HK-2 (cell line): Measurements from ENCODE around the gene SLC30A2.

Source experiments
- DNase-seq: peaks from one replicate; pipeline ENCODE4 v3.0.0-alpha.2; 2018; ENCODE audit not compliant: unreplicated experiment

Gene SLC30A2

DNA sequence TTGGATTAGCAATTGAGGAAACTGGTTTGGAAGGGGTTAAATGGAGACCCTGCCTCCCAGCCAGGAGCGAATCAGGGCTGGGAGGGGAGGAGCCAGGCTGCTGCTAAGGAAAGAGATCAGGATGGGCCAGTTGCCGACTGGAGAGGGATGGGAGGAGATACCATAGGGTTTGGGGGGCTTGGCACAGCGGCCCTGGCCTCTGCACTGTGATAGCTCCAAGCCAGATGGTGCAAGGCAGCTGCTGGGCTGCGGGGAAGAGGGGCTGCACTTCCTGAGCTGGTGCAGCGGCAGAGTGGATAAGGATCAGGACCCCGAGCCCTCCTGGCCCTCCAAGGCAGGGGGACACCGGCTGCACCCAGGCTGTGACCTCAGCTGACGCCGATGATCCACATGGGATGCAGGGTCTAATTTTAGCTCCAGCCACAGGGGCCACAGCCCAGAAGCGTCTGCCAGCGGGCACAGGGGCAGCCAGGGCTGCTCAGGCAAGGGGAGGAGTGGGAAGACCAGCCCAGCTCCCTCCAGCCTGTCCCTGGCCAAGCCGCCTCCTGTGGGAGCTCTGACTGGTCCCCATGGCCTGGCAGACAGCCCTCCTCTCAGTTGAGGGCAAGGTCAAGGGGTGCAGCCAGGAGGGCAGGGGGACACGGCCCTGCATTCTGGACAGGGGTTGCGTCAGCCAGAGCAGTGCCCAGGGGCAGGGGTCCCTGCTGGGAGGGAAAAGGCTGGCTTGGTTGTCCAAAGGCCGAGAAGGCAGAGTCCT, 24.1 kb downstream of the SLC30A2 start, which contains the start of gene EXTL1:
EXTL1 (plus strand) TSS at position 129 of the 757 bp plus-strand sequence. CDS start 872 bp downstream, outside the sequence.
- DNase-seq: no peak

- no peak for DNase-seq
These were observed 24.8 kb downstream of the SLC30A2 start for GRCh38 chr1:26020941-26021646.

DNA sequence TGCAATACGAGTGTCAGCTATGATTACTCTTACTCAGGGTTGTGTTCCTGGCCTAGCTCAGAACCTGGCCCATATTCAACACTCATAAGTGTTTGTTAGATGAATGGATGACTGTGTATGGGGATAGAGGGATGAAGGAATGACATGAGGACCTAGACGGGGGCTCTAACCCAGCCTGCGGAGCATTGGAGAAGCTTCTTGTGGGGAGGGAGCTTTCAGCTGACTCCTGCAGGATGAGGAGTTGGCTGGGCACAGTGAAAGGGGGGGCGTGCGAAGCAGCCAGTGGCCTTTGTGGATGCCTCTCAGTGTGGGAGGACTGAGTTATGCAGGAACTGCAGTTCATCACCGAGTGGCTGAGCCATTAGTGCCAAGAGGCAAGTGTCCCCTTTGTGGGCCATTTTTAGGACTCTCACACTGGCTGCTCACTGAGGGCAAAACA, 25.6 kb downstream of the SLC30A2 start:
- DNase-seq: no peak

DNA sequence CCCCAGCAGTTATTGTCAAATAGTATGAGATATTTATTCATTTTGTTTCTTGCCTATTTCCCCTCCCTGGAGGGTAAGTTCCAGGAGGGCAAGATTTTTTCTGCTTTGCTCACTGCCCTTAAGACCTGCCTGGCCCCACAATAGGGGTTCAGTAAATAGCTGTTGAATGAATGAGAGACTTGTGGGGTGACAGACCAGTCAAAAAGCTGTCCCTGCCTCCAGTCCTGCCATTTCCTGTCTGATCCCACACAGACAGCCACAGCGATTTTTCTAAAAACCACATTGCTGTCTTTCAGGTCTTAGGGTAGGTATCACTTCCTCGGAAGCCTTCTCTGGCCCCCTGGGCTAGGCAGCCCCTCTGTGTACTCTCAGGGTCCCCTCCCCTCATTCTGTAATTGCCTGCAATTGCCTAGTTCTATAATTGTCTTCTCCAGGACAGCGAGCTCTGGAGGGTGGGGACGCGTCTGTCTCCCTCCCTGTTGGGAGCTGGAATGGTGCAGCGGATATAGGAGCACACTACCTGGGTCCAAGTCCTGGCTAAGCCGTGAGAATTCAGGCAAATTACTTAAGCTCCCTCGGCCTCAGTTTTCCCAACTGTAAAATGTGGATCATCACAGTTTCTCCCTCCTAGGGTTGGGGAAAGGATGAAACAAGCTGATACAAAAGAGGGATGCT, 26.1 kb downstream of the SLC30A2 start:
- no peak for DNase-seq

GRCh38 chr1:26017606-26018005, 28.3 kb downstream of the SLC30A2 start:
- no peak for DNase-seq

- no peak for DNase-seq
These were observed 28.9 kb downstream of the SLC30A2 start for GRCh38 chr1:26016953-26017545.

DNA sequence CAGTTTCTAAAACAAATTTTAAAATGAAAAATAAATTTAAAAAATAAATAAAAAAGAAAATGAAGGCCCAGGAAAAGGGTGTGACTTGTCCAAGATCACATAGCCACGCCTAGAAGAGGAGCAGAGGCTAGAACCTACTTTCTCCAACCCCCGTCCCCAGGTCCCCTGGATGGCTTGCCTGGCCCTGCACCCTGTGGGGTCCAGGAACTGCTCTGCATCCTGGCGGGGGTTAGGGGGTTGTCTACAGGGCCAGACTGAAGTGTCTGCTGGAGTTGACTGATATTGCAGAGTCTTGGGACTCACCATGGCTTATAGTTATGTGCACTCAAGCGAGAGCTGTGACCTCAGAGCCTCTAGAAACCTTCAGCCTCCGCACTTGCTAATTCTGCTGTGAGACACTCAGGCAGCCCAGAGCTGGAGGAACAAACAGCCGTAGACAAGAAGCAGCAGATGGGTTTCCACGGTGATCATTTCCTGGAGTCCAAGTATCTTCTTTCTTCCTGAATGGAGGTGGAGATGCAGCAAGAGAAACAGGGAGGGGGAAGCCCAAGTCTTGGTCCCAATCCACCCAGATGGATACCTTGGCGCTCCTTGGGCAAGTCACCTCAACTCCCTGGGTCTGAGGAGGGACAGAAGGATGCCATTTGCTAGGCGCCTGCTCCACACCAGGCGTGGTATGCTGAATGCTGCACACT, 29.5 kb downstream of the SLC30A2 start:
- no peak for DNase-seq

- DNase-seq: no peak
These were observed 30.6 kb downstream of the SLC30A2 start for GRCh38 chr1:26015358-26015757.

DNA sequence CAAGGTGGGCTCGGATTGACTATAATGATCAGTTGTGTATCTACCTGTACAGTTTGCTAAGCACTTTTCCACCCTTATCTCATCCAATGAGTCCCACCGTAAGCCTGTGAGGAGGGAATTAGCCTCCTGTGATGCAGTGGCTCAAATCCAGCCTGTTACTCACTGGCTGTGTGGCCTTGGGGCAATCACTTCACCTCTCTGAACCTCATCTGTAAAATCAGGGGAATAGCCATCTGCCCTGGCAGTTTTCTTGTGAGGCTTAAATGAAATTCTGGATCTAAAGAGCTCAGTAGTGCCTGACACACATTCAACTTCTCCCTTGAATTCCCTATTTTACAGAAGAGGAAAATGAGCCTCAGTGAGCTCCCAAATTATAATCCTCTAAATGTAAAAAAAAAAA, 31.7 kb downstream of the SLC30A2 start:
- DNase-seq: no peak

DNA sequence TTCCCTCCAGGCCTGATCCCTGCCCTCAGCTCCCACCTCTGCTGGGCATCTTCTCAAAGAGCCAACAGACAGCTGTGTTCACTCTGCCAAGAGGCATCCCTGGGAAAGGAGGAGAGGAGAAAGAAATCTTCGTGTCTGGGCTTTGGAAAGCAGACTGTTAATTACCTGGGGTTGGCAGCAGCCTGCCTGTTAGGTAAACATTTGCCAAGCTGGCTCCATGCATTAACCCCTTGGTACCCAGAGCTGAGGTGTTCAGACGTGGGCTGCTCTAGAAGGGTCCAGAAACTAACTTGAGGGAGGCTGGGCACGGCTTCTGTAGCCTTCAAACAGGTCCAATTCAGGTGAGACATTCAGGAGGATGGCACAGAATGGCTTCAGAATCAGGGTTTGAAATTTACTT, 33.1 kb downstream of the SLC30A2 start:
- no peak for DNase-seq

DNA sequence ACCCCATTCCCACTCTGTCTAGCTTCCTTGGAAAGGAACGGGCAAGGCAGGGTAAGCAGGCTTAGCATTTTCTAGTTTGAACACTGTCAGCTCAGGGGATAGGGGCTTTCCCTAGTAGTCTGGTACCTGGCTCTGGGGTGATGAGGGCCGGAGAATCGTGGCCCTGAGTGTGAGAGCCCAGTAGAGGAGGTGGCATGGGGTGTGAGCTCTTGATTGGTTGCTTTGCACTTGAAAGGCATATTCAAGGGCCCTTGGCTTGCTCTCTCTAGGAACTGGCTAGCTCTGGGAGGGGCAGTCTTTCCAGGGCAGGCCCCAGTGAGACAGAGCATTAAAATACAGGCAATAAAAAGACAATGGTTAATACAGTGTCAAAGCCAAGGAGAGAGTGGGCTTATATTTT, 35.1 kb downstream of the SLC30A2 start:
- no peak for DNase-seq

DNA sequence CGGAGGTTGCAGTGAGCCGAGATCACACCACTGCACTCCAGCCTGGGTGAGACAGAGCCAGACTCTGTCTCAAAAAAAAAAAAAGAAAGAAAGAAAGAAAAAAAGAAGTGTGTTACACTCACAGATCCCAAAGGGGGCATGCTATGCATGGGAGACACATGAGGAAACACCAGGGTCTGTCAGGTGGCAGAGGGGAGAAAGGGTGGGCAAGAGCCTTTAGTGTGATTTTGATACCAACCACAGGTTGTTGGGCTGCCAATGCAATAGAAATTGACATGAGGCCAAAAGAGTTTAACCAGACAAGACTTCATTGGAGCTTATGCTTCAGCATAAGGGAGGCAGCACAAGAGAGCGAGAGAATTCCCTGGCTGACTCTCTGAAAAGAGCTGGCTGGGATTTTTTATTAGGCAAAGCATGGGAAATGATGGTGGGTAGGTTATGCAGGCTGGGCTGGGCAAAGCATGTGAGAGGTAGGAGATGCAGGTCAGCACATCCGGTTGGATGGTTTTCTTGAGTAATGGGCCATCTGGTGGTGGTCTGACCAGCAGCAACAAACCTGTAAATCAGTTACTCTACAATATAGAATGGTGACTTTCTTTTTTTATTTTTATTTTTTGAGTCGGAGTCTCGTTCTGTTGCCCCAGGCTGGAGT, 36.0 kb downstream of the SLC30A2 start:
- no peak for DNase-seq

DNA sequence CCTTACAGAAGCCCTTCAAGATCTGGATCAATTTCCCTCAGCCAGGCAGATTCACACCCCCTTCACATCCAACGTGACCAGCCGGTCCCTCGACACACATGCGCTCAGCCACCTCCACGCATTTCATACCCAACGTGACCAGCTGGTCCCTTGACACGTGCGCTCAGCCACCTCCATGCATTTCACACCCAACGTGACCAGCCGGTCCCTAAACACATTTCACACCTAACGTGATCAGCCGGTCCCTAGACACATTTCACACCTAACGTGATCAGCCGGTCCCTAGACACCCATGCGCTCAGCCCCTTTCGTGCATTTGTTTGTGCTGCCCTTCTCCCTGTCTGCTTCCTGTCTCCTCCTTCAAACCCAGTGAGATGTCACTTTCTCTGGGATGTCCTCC, 39.2 kb downstream of the SLC30A2 start:
- no peak for DNase-seq

GRCh38 chr1:26005434-26006105, 40.3 kb downstream of the SLC30A2 start:
- DNase-seq: no peak

DNA sequence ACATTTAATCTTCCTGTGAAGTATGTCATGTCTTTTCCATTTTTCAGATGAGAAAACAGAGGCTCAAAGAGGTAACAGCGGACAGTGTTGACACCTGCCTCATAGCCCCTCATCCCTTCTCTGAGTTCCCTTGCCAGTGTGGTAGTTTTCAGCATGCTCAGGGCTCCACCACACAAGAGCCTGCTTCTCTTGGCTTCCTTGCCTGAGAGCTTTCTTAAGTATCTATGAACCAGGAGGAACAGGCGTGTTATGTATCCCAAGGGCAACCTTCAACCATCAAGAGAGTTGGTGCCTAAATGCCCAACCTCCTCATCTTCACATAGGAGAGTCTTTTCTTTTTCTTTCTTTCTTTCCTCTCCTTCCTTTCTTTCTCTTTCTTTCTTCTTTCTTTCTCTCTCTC, 42.2 kb downstream of the SLC30A2 start:
- no peak for DNase-seq

DNA sequence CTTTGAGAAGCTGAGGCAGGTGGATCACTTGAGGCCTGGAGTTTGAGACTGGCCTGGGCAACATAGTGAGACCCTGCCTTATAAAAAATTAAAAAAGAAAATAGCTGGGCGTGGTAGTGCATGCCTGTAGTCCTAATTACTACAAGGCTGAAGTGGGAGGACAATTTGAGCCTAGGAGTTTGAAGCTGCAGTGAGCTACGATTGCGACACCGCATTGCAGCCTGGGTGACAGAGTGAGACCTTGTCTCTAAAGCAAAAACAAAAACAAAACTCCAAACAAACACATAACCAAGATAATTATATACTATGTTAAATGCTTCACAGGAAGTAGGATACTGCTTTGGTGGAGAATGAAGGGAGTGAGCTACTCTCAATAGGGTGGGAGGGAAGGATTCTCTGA, 42.7 kb downstream of the SLC30A2 start:
- no peak for DNase-seq

DNA sequence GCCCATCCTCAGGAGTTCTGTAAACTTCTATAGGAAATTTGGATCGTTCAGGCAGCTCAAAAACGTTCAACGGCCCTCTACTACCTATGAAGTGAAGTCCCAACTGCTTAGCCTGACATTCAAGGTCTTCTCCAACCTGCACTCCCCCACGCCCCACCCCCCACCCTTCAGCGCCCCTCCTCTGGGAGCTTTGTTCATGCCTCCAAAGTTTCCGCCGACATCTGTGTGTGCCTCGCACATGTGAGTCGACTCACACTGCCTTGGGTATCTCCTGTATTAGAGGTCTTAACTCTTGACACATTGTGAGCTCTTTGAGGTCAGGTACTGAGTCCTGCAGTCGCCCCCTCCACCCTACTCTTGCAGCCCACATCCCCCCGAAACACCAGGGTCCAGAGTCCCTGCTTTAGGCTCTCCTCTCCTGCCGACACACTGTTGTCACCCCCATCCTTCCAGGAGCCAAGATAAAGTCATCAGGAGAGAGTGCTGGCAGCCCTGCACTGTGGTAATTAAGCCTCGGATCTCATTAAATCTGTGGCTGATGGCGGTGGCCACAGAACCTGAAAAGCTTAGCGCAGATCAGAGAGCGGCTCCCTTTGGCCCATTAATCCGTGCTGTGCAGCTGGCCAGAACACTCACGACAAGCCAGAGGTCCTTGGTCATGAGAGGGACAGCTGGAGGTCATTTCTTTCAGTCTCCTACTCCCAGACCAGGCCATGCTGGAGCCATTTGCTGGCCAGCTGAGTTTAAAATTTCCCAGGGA, 46.7 kb downstream of the SLC30A2 start:
- DNase-seq: no peak

- peak; percentile 97 for DNase-seq
These were observed 47.8 kb downstream of the SLC30A2 start, which contains the start of gene PAFAH2 for GRCh38 chr1:25997828-25998761. Gene PAFAH2 (minus strand): TSS chr1:25998063. CDS start chr1:25990816, 7,247 bp downstream.
